SK-N-SH treated with all-trans-retinoic acid at 6 μM for 48 hours (cell line): ENCODE measurements around the gene PPP1CC.
A peak's percentile ranks its signal among the peaks of the same experiment; 100 is the strongest.

Experiments used
- ATAC-seq: fragments of 200-7000 bp; cut with Tn5 transposase; 3 replicates; pipeline ENCODE4 v1.9.1; 2020; ENCODE audit warnings: mild to moderate bottlenecking, moderate library complexity
- ARNTL ChIP-seq: fragments of 450-650 bp; formaldehyde crosslinking; IDR thresholded peaks from 2 replicates; pipeline ENCODE4 v1.5.0; 2020; ENCODE audit warnings: low read depth, mild to moderate bottlenecking, moderate library complexity, borderline replicate concordance
- BACH2 ChIP-seq: fragments of 250-450 bp; sonication (Bioruptor Pico); IDR thresholded peaks from 2 replicates; pipeline ENCODE4 v1.9.0; 2021; ENCODE audit warnings: mild to moderate bottlenecking, borderline replicate concordance
- CSRNP3 ChIP-seq: fragments of 250-450 bp; sonication (Bioruptor Pico); IDR thresholded peaks from 2 replicates; pipeline ENCODE4 v1.5.1; 2021; ENCODE audit warnings: mild to moderate bottlenecking, moderate library complexity
- ESRRG ChIP-seq: fragments of 250-450 bp; sonication (Bioruptor Pico); IDR thresholded peaks from 2 replicates; pipeline ENCODE4 v1.6.1; 2021; ENCODE audit warnings: mild to moderate bottlenecking
- GLIS3 ChIP-seq: fragments of 250-450 bp; sonication (Bioruptor Pico); IDR thresholded peaks from 2 replicates; pipeline ENCODE4 v1.5.0; 2020; ENCODE audit warnings: mild to moderate bottlenecking, moderate library complexity
- ISL1 ChIP-seq: fragments of 250-450 bp; sonication (Bioruptor Pico); IDR thresholded peaks from 2 replicates; pipeline ENCODE4 v2.1.2; 2022; ENCODE audit warnings: mild to moderate bottlenecking, moderate library complexity
- OSR1 ChIP-seq: fragments of 250-450 bp; sonication (Bioruptor Pico); IDR thresholded peaks from 2 replicates; pipeline ENCODE4 v1.8.0; 2022; ENCODE audit warnings: moderate library complexity, mild to moderate bottlenecking, inconsistent platforms
- PPARA ChIP-seq: fragments of 250-450 bp; sonication (Bioruptor Pico); IDR thresholded peaks from 2 replicates; pipeline ENCODE4 v1.5.0; 2020; ENCODE audit warnings: mild to moderate bottlenecking, borderline replicate concordance
- RARB ChIP-seq: fragments of 250-450 bp; sonication (Bioruptor Pico); IDR thresholded peaks from 2 replicates; pipeline ENCODE4 v1.8.0; 2021; ENCODE audit warnings: mild to moderate bottlenecking, moderate library complexity
- TOX ChIP-seq: fragments of 250-450 bp; sonication (Bioruptor Pico); IDR thresholded peaks from 2 replicates; pipeline ENCODE4 v1.8.0; 2021; ENCODE audit warnings: mild to moderate bottlenecking, moderate library complexity, borderline replicate concordance
- TSHZ2 ChIP-seq: fragments of 250-450 bp; sonication (Bioruptor Pico); IDR thresholded peaks from 2 replicates; pipeline ENCODE4 v1.5.0; 2020; ENCODE audit warnings: mild to moderate bottlenecking, moderate library complexity
- ZC3H10 ChIP-seq: fragments of 250-450 bp; sonication (Bioruptor Pico); IDR thresholded peaks from 2 replicates; pipeline ENCODE4 v1.5.1; 2021; ENCODE audit warnings: mild to moderate bottlenecking, moderate library complexity
- ZFP30 ChIP-seq: fragments of 450-650 bp; formaldehyde crosslinking; IDR thresholded peaks from 2 replicates; pipeline ENCODE4 v1.5.0; 2022; ENCODE audit warnings: mild to moderate bottlenecking, moderate library complexity
- ZNF565 ChIP-seq: fragments of 450-650 bp; formaldehyde crosslinking; conservative IDR thresholded peaks from 2 replicates; pipeline ENCODE4 v1.5.0; 2020; ENCODE audit warnings: low read depth, mild to moderate bottlenecking, moderate library complexity
- ZNF70 ChIP-seq: fragments of 450-650 bp; formaldehyde crosslinking; IDR thresholded peaks from 2 replicates; pipeline ENCODE4 v1.5.0; 2020; ENCODE audit warnings: mild to moderate bottlenecking, moderate library complexity
- ZNF8 ChIP-seq: fragments of 450-650 bp; formaldehyde crosslinking; IDR thresholded peaks from 2 replicates; pipeline ENCODE4 v1.5.0; 2020; ENCODE audit warnings: mild to moderate bottlenecking, moderate library complexity
- TF ChIP-seq, protein P1 (sequence below): fragments of 250-450 bp; sonication (Bioruptor Pico); IDR thresholded peaks from 2 replicates; pipeline ENCODE4 v1.8.0; 2020; ENCODE audit warnings: mild to moderate bottlenecking, moderate library complexity, borderline replicate concordance
- TF ChIP-seq, protein P2 (sequence below): fragments of 250-450 bp; sonication (Bioruptor Pico); IDR thresholded peaks from 2 replicates; pipeline ENCODE4 v1.8.0; 2021; ENCODE audit warnings: low read depth, mild to moderate bottlenecking, moderate library complexity, borderline replicate concordance
- TF ChIP-seq, protein P3 (sequence below): fragments of 250-450 bp; sonication (Bioruptor Pico); IDR thresholded peaks from 2 replicates; pipeline ENCODE4 v1.5.1; 2020; ENCODE audit warnings: low read depth, mild to moderate bottlenecking, moderate library complexity

Gene PPP1CC

DNA sequence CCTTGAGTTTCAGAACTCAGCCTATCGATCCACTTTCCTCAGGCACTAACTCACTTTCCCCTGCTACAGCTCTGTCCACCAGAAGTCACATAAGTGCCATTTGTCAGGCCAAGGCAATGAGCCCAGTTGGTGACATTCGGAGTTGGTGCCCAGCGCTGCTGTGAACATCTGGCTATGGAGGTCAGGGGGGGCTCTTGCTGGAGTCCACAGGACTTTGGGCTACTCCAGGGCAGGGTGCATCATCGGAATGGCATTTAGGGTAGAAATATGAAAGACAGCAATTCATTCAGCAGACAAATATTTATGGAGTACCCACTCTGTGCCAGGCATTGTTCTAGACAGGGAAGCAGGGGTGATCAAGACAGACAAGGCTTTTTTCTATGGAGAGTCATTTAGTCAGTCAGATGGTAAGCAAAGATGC lies 1.5 kb upstream of the PPP1CC start:
- TF ChIP-seq TOX (no peak), ISL1 (CRISPR knock-in tag) (0 out of 2 replicates have a peak, but pooled peaks have one; percentile 5)
- ATAC-seq, result peak; percentile 55

DNA sequence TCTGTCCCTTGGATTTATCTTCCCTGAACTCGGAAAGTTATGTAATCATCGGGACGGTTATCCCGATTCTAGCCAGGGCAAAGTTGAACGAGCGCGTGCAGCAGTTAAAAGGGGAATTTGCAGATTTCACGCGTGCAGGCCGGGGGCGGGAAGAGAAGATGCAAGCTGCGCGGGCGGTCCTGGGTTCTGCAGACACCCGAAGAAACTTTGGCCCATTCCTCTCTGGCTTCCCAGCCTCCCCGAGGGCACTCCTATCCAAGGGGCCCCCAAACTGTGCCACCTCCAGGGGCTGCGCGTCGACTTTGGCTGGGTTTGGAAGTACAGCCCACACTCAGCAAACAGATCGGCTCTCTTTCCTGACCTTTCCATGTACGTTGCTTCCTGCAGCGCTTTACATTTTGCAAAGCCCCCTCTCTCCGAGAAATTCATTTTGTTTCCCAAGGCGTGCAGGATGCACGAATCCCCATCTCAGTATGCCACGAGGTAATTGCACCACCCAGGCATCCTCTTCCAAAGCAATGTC lies 941 bp upstream of the PPP1CC start:
- TF ChIP-seq, protein P1, sequence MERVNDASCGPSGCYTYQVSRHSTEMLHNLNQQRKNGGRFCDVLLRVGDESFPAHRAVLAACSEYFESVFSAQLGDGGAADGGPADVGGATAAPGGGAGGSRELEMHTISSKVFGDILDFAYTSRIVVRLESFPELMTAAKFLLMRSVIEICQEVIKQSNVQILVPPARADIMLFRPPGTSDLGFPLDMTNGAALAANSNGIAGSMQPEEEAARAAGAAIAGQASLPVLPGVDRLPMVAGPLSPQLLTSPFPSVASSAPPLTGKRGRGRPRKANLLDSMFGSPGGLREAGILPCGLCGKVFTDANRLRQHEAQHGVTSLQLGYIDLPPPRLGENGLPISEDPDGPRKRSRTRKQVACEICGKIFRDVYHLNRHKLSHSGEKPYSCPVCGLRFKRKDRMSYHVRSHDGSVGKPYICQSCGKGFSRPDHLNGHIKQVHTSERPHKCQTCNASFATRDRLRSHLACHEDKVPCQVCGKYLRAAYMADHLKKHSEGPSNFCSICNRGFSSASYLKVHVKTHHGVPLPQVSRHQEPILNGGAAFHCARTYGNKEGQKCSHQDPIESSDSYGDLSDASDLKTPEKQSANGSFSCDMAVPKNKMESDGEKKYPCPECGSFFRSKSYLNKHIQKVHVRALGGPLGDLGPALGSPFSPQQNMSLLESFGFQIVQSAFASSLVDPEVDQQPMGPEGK (CRISPR knock-in tag), result no peak
- TF ChIP-seq ISL1 (CRISPR knock-in tag), result no peak
- no peak for TF ChIP-seq TSHZ2
- no peak for TF ChIP-seq CSRNP3
- TF ChIP-seq, protein P2, sequence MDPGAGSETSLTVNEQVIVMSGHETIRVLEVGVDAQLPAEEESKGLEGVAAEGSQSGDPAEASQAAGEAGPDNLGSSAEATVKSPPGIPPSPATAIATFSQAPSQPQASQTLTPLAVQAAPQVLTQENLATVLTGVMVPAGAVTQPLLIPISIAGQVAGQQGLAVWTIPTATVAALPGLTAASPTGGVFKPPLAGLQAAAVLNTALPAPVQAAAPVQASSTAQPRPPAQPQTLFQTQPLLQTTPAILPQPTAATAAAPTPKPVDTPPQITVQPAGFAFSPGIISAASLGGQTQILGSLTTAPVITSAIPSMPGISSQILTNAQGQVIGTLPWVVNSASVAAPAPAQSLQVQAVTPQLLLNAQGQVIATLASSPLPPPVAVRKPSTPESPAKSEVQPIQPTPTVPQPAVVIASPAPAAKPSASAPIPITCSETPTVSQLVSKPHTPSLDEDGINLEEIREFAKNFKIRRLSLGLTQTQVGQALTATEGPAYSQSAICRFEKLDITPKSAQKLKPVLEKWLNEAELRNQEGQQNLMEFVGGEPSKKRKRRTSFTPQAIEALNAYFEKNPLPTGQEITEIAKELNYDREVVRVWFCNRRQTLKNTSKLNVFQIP, result no peak
- no peak for TF ChIP-seq ZNF8 (CRISPR knock-in tag)
- TF ChIP-seq OSR1 (CRISPR knock-in tag), result no peak

DNA sequence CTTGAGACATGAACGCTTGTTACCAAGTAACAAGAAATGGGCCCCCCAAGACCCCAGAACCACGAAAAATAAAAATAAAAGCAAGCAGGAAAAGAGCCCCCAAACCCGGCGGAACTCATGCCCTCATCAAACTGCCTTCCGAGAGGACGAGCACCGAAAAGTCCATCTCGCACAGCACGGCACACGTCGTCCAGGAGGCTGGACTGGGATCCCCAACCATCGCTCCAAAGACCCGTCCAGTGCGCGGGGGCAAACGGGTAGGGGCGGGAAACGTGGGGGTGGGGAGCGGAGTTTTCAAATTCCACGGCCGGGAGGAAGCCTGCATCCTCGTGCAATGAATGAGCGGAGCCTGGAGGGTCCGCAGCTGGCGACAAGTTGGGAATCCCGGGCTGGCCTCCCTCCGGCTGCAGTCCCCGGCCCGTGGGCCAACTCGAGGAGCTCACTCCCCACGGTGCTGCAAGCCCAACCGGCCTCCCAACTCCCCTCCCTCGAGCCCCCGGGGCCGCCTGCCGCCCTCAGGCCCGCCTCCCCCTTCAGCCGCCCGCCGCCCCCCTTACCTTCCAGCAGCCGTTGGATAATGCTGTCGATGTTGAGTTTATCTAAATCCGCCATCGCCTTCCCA lies 484 bp downstream of the PPP1CC start:
- peak; percentile 38 for ATAC-seq
- TF ChIP-seq BACH2 (CRISPR knock-in tag), result no peak
- TF ChIP-seq, protein P1 (CRISPR knock-in tag), result no peak
- TF ChIP-seq CSRNP3, result no peak
- TF ChIP-seq GLIS3 (CRISPR knock-in tag), result no peak
- TF ChIP-seq ZNF8 (CRISPR knock-in tag), result no peak
- TF ChIP-seq ISL1 (CRISPR knock-in tag), result no peak
- no peak for TF ChIP-seq ZNF70 (CRISPR knock-in tag)
- TF ChIP-seq ESRRG (CRISPR knock-in tag), result no peak
- TF ChIP-seq OSR1 (CRISPR knock-in tag), result no peak
- TF ChIP-seq RARB (CRISPR knock-in tag), result no peak
- no peak for TF ChIP-seq TSHZ2
- no peak for TF ChIP-seq ZC3H10 (CRISPR knock-in tag)
- no peak for TF ChIP-seq PPARA (CRISPR knock-in tag)
- TF ChIP-seq TOX, result no peak
- no peak for TF ChIP-seq ZNF565
- TF ChIP-seq ARNTL (CRISPR knock-in tag), result no peak
- TF ChIP-seq, protein P3, sequence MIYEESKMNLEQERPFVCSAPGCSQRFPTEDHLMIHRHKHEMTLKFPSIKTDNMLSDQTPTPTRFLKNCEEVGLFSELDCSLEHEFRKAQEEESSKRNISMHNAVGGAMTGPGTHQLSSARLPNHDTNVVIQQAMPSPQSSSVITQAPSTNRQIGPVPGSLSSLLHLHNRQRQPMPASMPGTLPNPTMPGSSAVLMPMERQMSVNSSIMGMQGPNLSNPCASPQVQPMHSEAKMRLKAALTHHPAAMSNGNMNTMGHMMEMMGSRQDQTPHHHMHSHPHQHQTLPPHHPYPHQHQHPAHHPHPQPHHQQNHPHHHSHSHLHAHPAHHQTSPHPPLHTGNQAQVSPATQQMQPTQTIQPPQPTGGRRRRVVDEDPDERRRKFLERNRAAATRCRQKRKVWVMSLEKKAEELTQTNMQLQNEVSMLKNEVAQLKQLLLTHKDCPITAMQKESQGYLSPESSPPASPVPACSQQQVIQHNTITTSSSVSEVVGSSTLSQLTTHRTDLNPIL (CRISPR knock-in tag), result no peak
- TF ChIP-seq ZFP30 (CRISPR knock-in tag), result no peak

More for the DNA sequence above, 941 bp upstream of the PPP1CC start:
- peak; percentile 8 for ATAC-seq
